A549 (cell line): ENCODE data around the gene CATSPERB. TPM values are rescaled to one million over a fixed set of nuclear protein-coding genes. Genes with fewer than 3 reads are reported as not detected.

Experiments
- ATAC-seq, 2 experiments: fragments of 200-7000 bp in 1 of 2; fragments of >200 bp in 1 of 2; cut with Nextera tagmentation in 1 of 2; cut with Tn5 transposase in 1 of 2; 3 replicates each; pipeline versions ENCODE4 v1.8.0 to v1.9.1; 2018 to 2020; ENCODE audit warnings: mild to moderate bottlenecking in 1 of 2, moderate library complexity in 1 of 2
- CTCF ChIA-PET: fragments of 300-600 bp; sonication (Branson Sonifier 250); formaldehyde crosslinking; extraction: SDS; loops from one replicate; lab custom pipeline; 2021; ENCODE audit warnings: antibody characterized with exemption, inconsistent platforms; lab: Yijun Ruan, JAX
- POLR2A ChIA-PET: fragments of 350-600 bp; formaldehyde crosslinking; extraction: SDS; loops from one replicate; lab custom pipeline; 2021; ENCODE audit warnings: antibody characterized with exemption, inconsistent platforms; lab: Yijun Ruan, JAX
- DNase-seq, 2 experiments: peaks; one replicate each; pipeline versions ENCODE4 v3.0.0 to v3.0.0-alpha.2; 2011 to 2016; ENCODE audit warnings: low read depth in 1 of 2, low spot score in 1 of 2
- FAIRE-seq: peaks from 2 replicates; lab custom pipeline; 2011; peaks lifted over from hg19 to GRCh38; lab: Jason Lieb, UNC
- H3K27ac ChIP-seq, 2 experiments: fragments of >200 bp; sonication (Bioruptor Twin); formaldehyde crosslinking; 3 replicates each; pipeline ENCODE4 v1.5.1; 2016 to 2017
- H3K4me1 ChIP-seq: fragments of >200 bp; sonication (Bioruptor Twin); formaldehyde crosslinking; 3 replicates; pipeline ENCODE4 v1.6.1; 2016
- H3K4me2 ChIP-seq: fragments of >200 bp; sonication (Bioruptor Twin); formaldehyde crosslinking; 3 replicates; pipeline ENCODE4 v1.6.1; 2016
- H3K4me3 ChIP-seq: fragments of >200 bp; sonication (Bioruptor Twin); formaldehyde crosslinking; 3 replicates; pipeline ENCODE4 v1.5.1; 2016
- H3K9me3 ChIP-seq: fragments of >200 bp; sonication (Bioruptor Twin); formaldehyde crosslinking; 3 replicates; pipeline ENCODE4 v1.6.1; 2016
- BHLHE40 ChIP-seq: IDR thresholded peaks from 2 replicates; pipeline ENCODE4 v1.6.1; 2012; ENCODE audit warnings: low read depth, low read length, inconsistent platforms
- CBX2 ChIP-seq: fragments of 200-600 bp; sonication (generic); IDR thresholded peaks from 2 replicates; pipeline ENCODE4 v1.6.1; 2016; ENCODE audit warnings: low read depth, mild to moderate bottlenecking, borderline replicate concordance
- EHMT2 ChIP-seq: fragments of 200-600 bp; sonication (generic); IDR thresholded peaks from 2 replicates; pipeline ENCODE4 v1.6.1; 2016; ENCODE audit warnings: antibody characterized with exemption, low read depth, mild to moderate bottlenecking, moderate library complexity
- FOSL2 ChIP-seq, 2 experiments: fragments of 450-650 bp in 1 of 2; fragments of >200 bp in 1 of 2; sonication (Bioruptor Twin) in 1 of 2; formaldehyde crosslinking; IDR thresholded peaks; 2 replicates each; pipeline versions ENCODE4 v1.5.0 to v1.6.1; 2016 to 2020; ENCODE audit warnings: mild to moderate bottlenecking in 1 of 2, moderate library complexity in 1 of 2
- FOXS1 ChIP-seq: fragments of 250-450 bp; sonication (Bioruptor Pico); IDR thresholded peaks from 2 replicates; pipeline ENCODE4 v1.5.0; 2020; ENCODE audit warnings: mild to moderate bottlenecking, moderate library complexity
- GATA3 ChIP-seq: IDR thresholded peaks from 2 replicates; pipeline ENCODE4 v1.6.1; 2012; ENCODE audit warnings: borderline replicate concordance
- HEYL ChIP-seq: fragments of 250-450 bp; sonication (Bioruptor Pico); IDR thresholded peaks from 2 replicates; pipeline ENCODE4 v1.8.0; 2021; ENCODE audit warnings: mild to moderate bottlenecking, moderate library complexity
- HOXB13 ChIP-seq: fragments of 250-450 bp; sonication (Bioruptor Pico); IDR thresholded peaks from 2 replicates; pipeline ENCODE4 v1.5.0; 2020; ENCODE audit warnings: low read depth, mild to moderate bottlenecking, moderate library complexity
- KDM1A ChIP-seq: fragments of 200-600 bp; sonication (generic); IDR thresholded peaks from 2 replicates; pipeline ENCODE4 v1.6.1; 2016; ENCODE audit warnings: low read depth, mild to moderate bottlenecking
- KDM5A ChIP-seq: fragments of 200-600 bp; sonication (generic); IDR thresholded peaks from 2 replicates; pipeline ENCODE4 v1.6.1; 2016; ENCODE audit warnings: antibody characterized with exemption, mild to moderate bottlenecking
- MAFK ChIP-seq: fragments of 450-650 bp; IDR thresholded peaks from 2 replicates; pipeline ENCODE4 v1.6.1; 2014; ENCODE audit not compliant: partially characterized antibody
- MAZ ChIP-seq: fragments of 150-350 bp; IDR thresholded peaks from 2 replicates; pipeline ENCODE4 v1.6.1; 2014; ENCODE audit warnings: antibody characterized with exemption, low read depth, low read length, borderline replicate concordance
- NPAS2 ChIP-seq: fragments of 250-450 bp; sonication (Bioruptor Pico); IDR thresholded peaks from 2 replicates; pipeline ENCODE4 v1.8.0; 2022; ENCODE audit warnings: mild to moderate bottlenecking, moderate library complexity, borderline replicate concordance
- POLR2A ChIP-seq: IDR thresholded peaks from 2 replicates; pipeline ENCODE4 v1.6.1; 2012; ENCODE audit warnings: mild to moderate bottlenecking, low read length
- RCOR1 ChIP-seq: fragments of 150-350 bp; IDR thresholded peaks from 2 replicates; pipeline ENCODE4 v1.6.1; 2014; ENCODE audit warnings: antibody characterized with exemption, low read length, low read depth
- TFCP2L1 ChIP-seq: fragments of 250-450 bp; sonication (Bioruptor Pico); IDR thresholded peaks from 2 replicates; pipeline ENCODE4 v1.5.0; 2021; ENCODE audit warnings: mild to moderate bottlenecking
- ZNF302 ChIP-seq: fragments of 250-450 bp; sonication (Bioruptor Pico); IDR thresholded peaks from 2 replicates; pipeline ENCODE4 v1.9.0; 2021; ENCODE audit warnings: inconsistent platforms, mild to moderate bottlenecking, moderate library complexity
- ZSCAN20 ChIP-seq: fragments of 250-450 bp; sonication (Bioruptor Pico); IDR thresholded peaks from 2 replicates; pipeline ENCODE4 v1.8.0; 2022; ENCODE audit warnings: mild to moderate bottlenecking, moderate library complexity
- WGBS: methylation state at CpG from one replicate; pipeline ENCODE4 v1.1.6; 2017; ENCODE audit errors: missing lambda C conversion rate; 5-methylcytosine and 5-hydroxymethylcytosine counted together
- polyA plus RNA-seq, 4 experiments: library from polyadenylated mRNA; depleted of rRNA in 3 of 4; stranded (reverse); fragments of >200 nt; fragmentation: RNase III in 1 of 4; extraction: RNeasy Plus Mini Kit Qiagen cat#74134 plus additional on column Dnase treatment in 1 of 4; gene quantifications; 2 replicates in 3 of 4; 3 replicates in 1 of 4; pipeline ENCODE4 v1.2.3, GENCODE V29; 2011 to 2017
- TF ChIP-seq, protein P1 (sequence below): fragments of 250-450 bp; sonication (Bioruptor Pico); IDR thresholded peaks from 2 replicates; pipeline ENCODE4 v1.5.0; 2020; ENCODE audit warnings: low read depth, mild to moderate bottlenecking, moderate library complexity
- TF ChIP-seq, protein P2 (sequence below): fragments of 150-350 bp; IDR thresholded peaks from 2 replicates; pipeline ENCODE4 v1.6.1; 2014; ENCODE audit warnings: low read depth, mild to moderate bottlenecking, low read length
- TF ChIP-seq, protein P3 (sequence below): fragments of >200 bp; sonication (Bioruptor Twin); formaldehyde crosslinking; IDR thresholded peaks from 3 replicates; pipeline ENCODE4 v1.6.1; 2016
- TF ChIP-seq, protein P4 (sequence below): fragments of 200-600 bp; sonication (generic); IDR thresholded peaks from 2 replicates; pipeline ENCODE4 v1.6.1; 2016; ENCODE audit warnings: antibody characterized with exemption, mild to moderate bottlenecking, moderate library complexity
- TF ChIP-seq, protein P5 (sequence below): fragments of 250-450 bp; sonication (Bioruptor Pico); IDR thresholded peaks from 2 replicates; pipeline ENCODE4 v1.5.0; 2021; ENCODE audit warnings: mild to moderate bottlenecking, moderate library complexity, borderline replicate concordance

The CATSPERB gene
- polyA plus RNA-seq, 2 of the 4 experiments (the other 2 are of a cell fraction): 0.05 TPM; not detected in 1

DNA sequence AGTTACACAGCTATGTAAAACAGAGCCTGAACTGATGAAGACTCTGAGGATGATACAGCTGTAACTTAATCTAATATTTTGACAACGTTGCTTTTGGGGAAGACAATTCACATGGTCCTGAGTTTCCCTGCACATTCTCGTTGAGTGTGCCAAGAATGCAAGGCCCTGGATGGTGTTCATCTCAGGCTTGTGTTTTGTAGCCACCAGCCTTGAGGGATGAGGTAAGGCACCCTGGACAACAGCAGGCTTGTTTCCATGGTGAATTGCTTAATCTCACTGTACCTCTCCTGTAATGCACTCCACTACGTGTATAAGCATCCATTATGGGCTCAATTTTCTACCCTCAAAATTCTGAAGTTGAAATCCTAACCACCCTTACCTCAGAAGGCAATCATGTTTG, 2.1 kb downstream of the CATSPERB start:
- Histone ChIP-seq H3K4me2 (no peak overlapping the region), H3K4me3 (no peak overlapping the region), H3K4me1 (no peaks in the 10 kb centered on the region), H3K9me3 (no peaks in the 10 kb centered on the region), H3K27ac (no peak overlapping the region)
- no peak for TF ChIP-seq ZNF302 (CRISPR knock-in tag)
- no peak for ATAC-seq
- DNase-seq: no peak
- 13% methylated on average over 3 of the region's 3 CpGs for WGBS
- POLR2A ChIA-PET: no interaction called here
- CTCF ChIA-PET: no interaction called here
- FAIRE-seq: no peak

DNA sequence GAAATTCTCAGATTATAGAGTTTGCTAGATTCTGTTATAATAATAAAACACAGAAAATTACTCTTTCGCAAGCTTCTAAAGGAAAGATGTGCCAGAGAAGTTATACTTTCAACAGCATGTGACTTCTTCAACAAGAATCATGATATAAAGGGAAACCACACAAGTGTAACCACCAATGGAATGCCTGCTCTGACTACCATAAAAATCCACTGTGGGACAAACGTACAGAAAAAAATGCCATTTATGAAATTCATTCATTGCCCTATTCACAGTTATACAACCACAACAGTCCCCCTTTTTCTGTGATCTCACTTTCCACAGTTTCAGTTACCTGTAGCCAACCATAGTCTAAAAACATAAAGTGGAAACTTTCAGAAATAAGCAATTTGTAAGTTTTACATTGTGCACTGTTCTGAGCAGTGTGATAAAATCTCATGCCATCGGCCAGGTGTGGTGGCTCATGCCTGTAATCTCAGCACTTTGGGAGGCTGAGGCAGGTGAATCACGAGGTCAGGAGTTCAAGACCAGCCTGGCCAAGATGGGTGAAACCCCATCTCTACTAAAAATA, 3.2 kb downstream of the CATSPERB start:
- DNase-seq (no peak), ATAC-seq (no peak), FAIRE-seq (no peak)
- Histone ChIP-seq H3K4me1 (no peaks in the 10 kb centered on the region), H3K27ac (no peak overlapping the region), H3K4me2 (no peak overlapping the region), H3K4me3 (no peak overlapping the region), H3K9me3 (no peaks in the 10 kb centered on the region)
- CTCF ChIA-PET: no interaction called here
- WGBS: 34% methylated on average over 4 of the region's 4 CpGs
- TF ChIP-seq FOSL2 (IDR thresholded peaks at IDR 0.05) (no peak), FOSL2 (CRISPR knock-in tag; IDR thresholded peaks at IDR 0.05) (no peak), POLR2A (no peak), HOXB13 (no peak), GATA3 (no peak), HEYL (CRISPR knock-in tag) (no peak), BHLHE40 (no peak), KDM5A (no peak), KDM1A (no peak), CBX2 (no peak), MAZ (no peak)
- TF ChIP-seq, protein P1, sequence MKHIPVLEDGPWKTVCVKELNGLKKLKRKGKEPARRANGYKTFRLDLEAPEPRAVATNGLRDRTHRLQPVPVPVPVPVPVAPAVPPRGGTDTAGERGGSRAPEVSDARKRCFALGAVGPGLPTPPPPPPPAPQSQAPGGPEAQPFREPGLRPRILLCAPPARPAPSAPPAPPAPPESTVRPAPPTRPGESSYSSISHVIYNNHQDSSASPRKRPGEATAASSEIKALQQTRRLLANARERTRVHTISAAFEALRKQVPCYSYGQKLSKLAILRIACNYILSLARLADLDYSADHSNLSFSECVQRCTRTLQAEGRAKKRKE (CRISPR knock-in tag): no peak
- TF ChIP-seq, protein P2, sequence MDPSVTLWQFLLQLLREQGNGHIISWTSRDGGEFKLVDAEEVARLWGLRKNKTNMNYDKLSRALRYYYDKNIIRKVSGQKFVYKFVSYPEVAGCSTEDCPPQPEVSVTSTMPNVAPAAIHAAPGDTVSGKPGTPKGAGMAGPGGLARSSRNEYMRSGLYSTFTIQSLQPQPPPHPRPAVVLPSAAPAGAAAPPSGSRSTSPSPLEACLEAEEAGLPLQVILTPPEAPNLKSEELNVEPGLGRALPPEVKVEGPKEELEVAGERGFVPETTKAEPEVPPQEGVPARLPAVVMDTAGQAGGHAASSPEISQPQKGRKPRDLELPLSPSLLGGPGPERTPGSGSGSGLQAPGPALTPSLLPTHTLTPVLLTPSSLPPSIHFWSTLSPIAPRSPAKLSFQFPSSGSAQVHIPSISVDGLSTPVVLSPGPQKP: no peak
- TF ChIP-seq, protein P3, sequence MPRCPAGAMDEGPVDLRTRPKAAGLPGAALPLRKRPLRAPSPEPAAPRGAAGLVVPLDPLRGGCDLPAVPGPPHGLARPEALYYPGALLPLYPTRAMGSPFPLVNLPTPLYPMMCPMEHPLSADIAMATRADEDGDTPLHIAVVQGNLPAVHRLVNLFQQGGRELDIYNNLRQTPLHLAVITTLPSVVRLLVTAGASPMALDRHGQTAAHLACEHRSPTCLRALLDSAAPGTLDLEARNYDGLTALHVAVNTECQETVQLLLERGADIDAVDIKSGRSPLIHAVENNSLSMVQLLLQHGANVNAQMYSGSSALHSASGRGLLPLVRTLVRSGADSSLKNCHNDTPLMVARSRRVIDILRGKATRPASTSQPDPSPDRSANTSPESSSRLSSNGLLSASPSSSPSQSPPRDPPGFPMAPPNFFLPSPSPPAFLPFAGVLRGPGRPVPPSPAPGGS: no peak
- TF ChIP-seq, protein P4, sequence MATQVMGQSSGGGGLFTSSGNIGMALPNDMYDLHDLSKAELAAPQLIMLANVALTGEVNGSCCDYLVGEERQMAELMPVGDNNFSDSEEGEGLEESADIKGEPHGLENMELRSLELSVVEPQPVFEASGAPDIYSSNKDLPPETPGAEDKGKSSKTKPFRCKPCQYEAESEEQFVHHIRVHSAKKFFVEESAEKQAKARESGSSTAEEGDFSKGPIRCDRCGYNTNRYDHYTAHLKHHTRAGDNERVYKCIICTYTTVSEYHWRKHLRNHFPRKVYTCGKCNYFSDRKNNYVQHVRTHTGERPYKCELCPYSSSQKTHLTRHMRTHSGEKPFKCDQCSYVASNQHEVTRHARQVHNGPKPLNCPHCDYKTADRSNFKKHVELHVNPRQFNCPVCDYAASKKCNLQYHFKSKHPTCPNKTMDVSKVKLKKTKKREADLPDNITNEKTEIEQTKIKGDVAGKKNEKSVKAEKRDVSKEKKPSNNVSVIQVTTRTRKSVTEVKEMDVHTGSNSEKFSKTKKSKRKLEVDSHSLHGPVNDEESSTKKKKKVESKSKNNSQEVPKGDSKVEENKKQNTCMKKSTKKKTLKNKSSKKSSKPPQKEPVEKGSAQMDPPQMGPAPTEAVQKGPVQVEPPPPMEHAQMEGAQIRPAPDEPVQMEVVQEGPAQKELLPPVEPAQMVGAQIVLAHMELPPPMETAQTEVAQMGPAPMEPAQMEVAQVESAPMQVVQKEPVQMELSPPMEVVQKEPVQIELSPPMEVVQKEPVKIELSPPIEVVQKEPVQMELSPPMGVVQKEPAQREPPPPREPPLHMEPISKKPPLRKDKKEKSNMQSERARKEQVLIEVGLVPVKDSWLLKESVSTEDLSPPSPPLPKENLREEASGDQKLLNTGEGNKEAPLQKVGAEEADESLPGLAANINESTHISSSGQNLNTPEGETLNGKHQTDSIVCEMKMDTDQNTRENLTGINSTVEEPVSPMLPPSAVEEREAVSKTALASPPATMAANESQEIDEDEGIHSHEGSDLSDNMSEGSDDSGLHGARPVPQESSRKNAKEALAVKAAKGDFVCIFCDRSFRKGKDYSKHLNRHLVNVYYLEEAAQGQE: no peak
- POLR2A ChIA-PET: no interaction called here

DNA sequence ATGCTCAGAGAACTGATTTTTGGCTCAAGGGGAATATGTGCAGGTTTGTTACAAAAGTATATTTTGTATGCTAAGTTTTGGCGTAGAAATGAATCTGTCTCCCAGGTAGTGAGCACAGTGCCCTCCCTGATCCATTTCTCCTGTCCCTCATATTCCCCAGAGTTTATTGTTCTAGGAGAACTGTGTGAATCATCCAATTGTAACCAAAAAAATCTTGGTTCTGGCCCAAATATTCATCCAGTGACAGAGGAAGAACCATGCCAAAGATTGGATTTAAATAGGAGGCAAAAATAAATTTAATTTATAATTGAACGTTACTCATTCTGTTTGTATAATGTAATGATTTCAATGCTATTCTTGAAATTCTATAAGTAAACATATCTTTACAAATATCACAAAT, 4.8 kb downstream of the CATSPERB start:
- no peak for DNase-seq
- Histone ChIP-seq H3K4me1 (no peaks in the 10 kb centered on the region), H3K27ac (no peak overlapping the region), H3K9me3 (no peaks in the 10 kb centered on the region), H3K4me3 (no peak overlapping the region), H3K4me2 (no peak overlapping the region)
- no peak for FAIRE-seq
- WGBS: 80% methylated on average over 2 of the region's 2 CpGs
- ChIA-PET POLR2A (no interaction called here), CTCF (no interaction called here)
- TF ChIP-seq RCOR1 (no peak), NPAS2 (CRISPR knock-in tag) (no peak), FOSL2 (IDR thresholded peaks at IDR 0.05) (no peak), FOSL2 (CRISPR knock-in tag; IDR thresholded peaks at IDR 0.05) (no peak), TFCP2L1 (CRISPR knock-in tag) (no peak), FOXS1 (no peak), EHMT2 (no peak), MAFK (no peak), ZSCAN20 (CRISPR knock-in tag) (no peak)
- TF ChIP-seq, protein P5, sequence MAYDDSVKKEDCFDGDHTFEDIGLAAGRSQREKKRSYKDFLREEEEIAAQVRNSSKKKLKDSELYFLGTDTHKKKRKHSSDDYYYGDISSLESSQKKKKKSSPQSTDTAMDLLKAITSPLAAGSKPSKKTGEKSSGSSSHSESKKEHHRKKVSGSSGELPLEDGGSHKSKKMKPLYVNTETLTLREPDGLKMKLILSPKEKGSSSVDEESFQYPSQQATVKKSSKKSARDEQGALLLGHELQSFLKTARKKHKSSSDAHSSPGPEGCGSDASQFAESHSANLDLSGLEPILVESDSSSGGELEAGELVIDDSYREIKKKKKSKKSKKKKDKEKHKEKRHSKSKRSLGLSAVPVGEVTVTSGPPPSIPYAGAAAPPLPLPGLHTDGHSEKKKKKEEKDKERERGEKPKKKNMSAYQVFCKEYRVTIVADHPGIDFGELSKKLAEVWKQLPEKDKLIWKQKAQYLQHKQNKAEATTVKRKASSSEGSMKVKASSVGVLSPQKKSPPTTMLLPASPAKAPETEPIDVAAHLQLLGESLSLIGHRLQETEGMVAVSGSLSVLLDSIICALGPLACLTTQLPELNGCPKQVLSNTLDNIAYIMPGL: no peak
- no peak for ATAC-seq
